K562 (cell line): Measurements from ENCODE around the gene EXOC3. TPM values are rescaled to one million over a fixed set of nuclear protein-coding genes. Genes with fewer than 3 reads are reported as not detected.

Source experiments
- ATAC-seq: fragments of 200-7000 bp; cut with Tn5 transposase; 3 replicates; pipeline ENCODE4 v1.9.1; 2020; ENCODE audit warnings: moderate library complexity
- BruUV-seq: library from RNA; stranded (reverse); fragments of 400-500 nt; replicated peaks from 2 replicates; lab custom pipeline; 2021; lab: Mats Ljungman, UMichigan
- CTCF ChIA-PET: fragments of 300-600 bp; formaldehyde crosslinking; extraction: SDS; loops from one replicate; lab custom pipeline; 2021; ENCODE audit warnings: low intra/inter-chr PET ratio; lab: Yijun Ruan, JAX
- POLR2A ChIA-PET: fragments of 300-600, 350-650 bp; sonication (Branson Sonifier 250); formaldehyde crosslinking; extraction: SDS; loops from one replicate; lab custom pipeline; 2021; ENCODE audit warnings: antibody characterized with exemption, inconsistent platforms; lab: Yijun Ruan, JAX
- DNase-seq, 4 experiments: peaks; one replicate each; pipeline versions ENCODE4 v3.0.0 to v3.0.0-alpha.2; 2011 to 2018; ENCODE audit warnings: low spot score in 3 of 4, mixed read lengths in 3 of 4; ENCODE audit errors: extremely low read depth in 1 of 4
- FAIRE-seq: peaks from 2 replicates; lab custom pipeline; 2011; peaks lifted over from hg19 to GRCh38; lab: Jason Lieb, UNC
- H2AFZ ChIP-seq: 2 replicates; pipeline ENCODE4 v1.6.0; 2011; ENCODE audit warnings: low read depth, low read length, control low read depth, inconsistent platforms
- H3K27ac ChIP-seq: fragments of 200-600 bp; 3 replicates; pipeline ENCODE4 v1.8.0; 2011; ENCODE audit warnings: low read depth, mild to moderate bottlenecking, control low read depth, inconsistent platforms, low read length, moderate library complexity, mixed read lengths; ENCODE audit errors: extremely low read depth
- H3K27me3 ChIP-seq, 2 experiments: fragments of 300-600 bp in 1 of 2; 2 replicates in 1 of 2; 3 replicates in 1 of 2; pipeline versions ENCODE4 v1.6.0 to v1.8.0; 2011; ENCODE audit warnings: inconsistent platforms in 2 of 2, low read length in 2 of 2, mild to moderate bottlenecking in 1 of 2, mixed read lengths in 1 of 2, moderate library complexity in 1 of 2; ENCODE audit not compliant: control insufficient read depth in 2 of 2, insufficient read depth in 2 of 2
- H3K36me3 ChIP-seq: fragments of 300-600 bp; 3 replicates; pipeline ENCODE4 v1.8.0; 2011; ENCODE audit warnings: mild to moderate bottlenecking, low read length, inconsistent platforms; ENCODE audit not compliant: control insufficient read depth, insufficient read depth
- H3K4me1 ChIP-seq, 2 experiments: fragments of 200-600 bp in 1 of 2; replicated peaks in 1 of 2; 2 replicates in 1 of 2; 3 replicates in 1 of 2; pipeline versions ENCODE4 v1.5.1 to v1.8.0; 2011; ENCODE audit warnings: inconsistent platforms in 2 of 2, low read length in 2 of 2, mild to moderate bottlenecking in 1 of 2, mixed read lengths in 1 of 2, moderate library complexity in 1 of 2; ENCODE audit not compliant: control insufficient read depth in 2 of 2, insufficient read depth in 2 of 2
- H3K4me2 ChIP-seq: 2 replicates; pipeline ENCODE4 v1.6.1; 2011; ENCODE audit warnings: low read length, control low read depth, inconsistent platforms, mixed read lengths; ENCODE audit not compliant: insufficient read depth
- H3K4me3 ChIP-seq: fragments of 200-600 bp; sonication (generic), shearing (Covaris generic); 2 replicates; pipeline ENCODE4 v1.5.1; 2016; ENCODE audit warnings: control low read depth, inconsistent platforms
- H3K79me2 ChIP-seq: fragments of 200-600 bp; 3 replicates; pipeline ENCODE4 v1.8.0; 2011; ENCODE audit warnings: low read length, inconsistent platforms; ENCODE audit not compliant: control insufficient read depth, insufficient read depth
- H3K9ac ChIP-seq, 2 experiments: 2 replicates each; pipeline versions ENCODE4 v1.6.0 to v1.6.1; 2011; ENCODE audit warnings: low read depth in 2 of 2, low read length in 2 of 2, control low read depth in 1 of 2, inconsistent platforms in 1 of 2, mild to moderate bottlenecking in 1 of 2, mixed read lengths in 1 of 2; ENCODE audit not compliant: insufficient read depth in 1 of 2
- H3K9me1 ChIP-seq: one replicate; pipeline ENCODE4 v1.6.0; 2011; ENCODE audit warnings: inconsistent platforms, mild to moderate bottlenecking, low read length, moderate library complexity; ENCODE audit not compliant: control insufficient read depth, insufficient read depth
- H3K9me3 ChIP-seq: replicated peaks from 2 replicates; pipeline ENCODE4 v1.5.1; 2011; ENCODE audit warnings: low read depth, low read length, inconsistent platforms; ENCODE audit not compliant: control insufficient read depth, insufficient read depth
- H4K20me1 ChIP-seq: replicated peaks from 2 replicates; pipeline ENCODE4 v1.6.1; 2011; ENCODE audit warnings: low read length, inconsistent platforms, mixed read lengths; ENCODE audit not compliant: control insufficient read depth, insufficient read depth
- C11orf30 ChIP-seq: fragments of 450-650 bp; IDR thresholded peaks from 2 replicates; pipeline ENCODE4 v1.6.1; 2016; ENCODE audit warnings: low read depth, mild to moderate bottlenecking
- EP300 ChIP-seq: IDR thresholded peaks from 2 replicates; pipeline ENCODE4 v1.6.1; 2012; ENCODE audit warnings: low read length, improper control_type of control experiment
- KAT8 ChIP-seq: fragments of 450-650 bp; IDR thresholded peaks from 2 replicates; pipeline ENCODE4 v1.6.1; 2016; ENCODE audit warnings: low read depth, mild to moderate bottlenecking
- NBN ChIP-seq: fragments of 450-650 bp; IDR thresholded peaks from 2 replicates; pipeline ENCODE4 v1.6.1; 2016; ENCODE audit warnings: low read depth, mild to moderate bottlenecking
- RHOXF2B ChIP-seq: fragments of 250-450 bp; sonication (Bioruptor Pico); conservative IDR thresholded peaks from 2 replicates; pipeline ENCODE4 v1.5.1; 2021
- SFPQ ChIP-seq: fragments of 200-400 bp; formaldehyde crosslinking; IDR thresholded peaks from 2 replicates; pipeline ENCODE4 v1.6.1; 2017; ENCODE audit warnings: mild to moderate bottlenecking, low read depth, low read length, moderate library complexity
- SIRT6 ChIP-seq: IDR thresholded peaks from one replicate; pipeline ENCODE4 v1.6.1; 2012; ENCODE audit warnings: low read depth, mild to moderate bottlenecking, control low read depth, inconsistent platforms, low read length, moderate library complexity
- SMARCA4 ChIP-seq: fragments of 450-650 bp; IDR thresholded peaks from 2 replicates; pipeline ENCODE4 v1.6.1; 2016
- XRCC5 ChIP-seq: fragments of 200-400 bp; formaldehyde crosslinking; IDR thresholded peaks from 2 replicates; pipeline ENCODE4 v1.6.1; 2017; ENCODE audit warnings: low read depth, mild to moderate bottlenecking, low read length
- ZBTB11 ChIP-seq, 3 experiments: fragments of 200-800 bp in 1 of 3; fragments of 250-450 bp in 1 of 3; fragments of 450-650 bp in 1 of 3; sonication (Bioruptor Pico) in 1 of 3; sonication (Bioruptor generic) in 1 of 3; formaldehyde crosslinking in 1 of 3; IDR thresholded peaks; 2 replicates each; pipeline versions ENCODE4 v1.6.1 to v1.8.0; 2016 to 2022; ENCODE audit warnings: mild to moderate bottlenecking in 2 of 3, missing genetic modification characterization in 2 of 3, missing compliant biosample characterization in 1 of 3, moderate library complexity in 1 of 3
- ZNF143 ChIP-seq: sonication (generic); formaldehyde crosslinking; IDR thresholded peaks from 2 replicates; pipeline ENCODE4 v1.9.0; 2022; ENCODE audit warnings: mild to moderate bottlenecking, missing genetic modification reagents
- ZNF253 ChIP-seq: fragments of 250-450 bp; sonication (Bioruptor Pico); conservative IDR thresholded peaks from 2 replicates; pipeline ENCODE4 v1.6.1; 2021; ENCODE audit warnings: mild to moderate bottlenecking
- ZNF699 ChIP-seq: fragments of 250-450 bp; sonication (Bioruptor Pico); IDR thresholded peaks from 2 replicates; pipeline ENCODE4 v1.8.0; 2021; ENCODE audit warnings: mild to moderate bottlenecking, moderate library complexity; ENCODE audit not compliant: insufficient replicate concordance
- ZNF740 ChIP-seq, 3 experiments: fragments of 200-800 bp in 1 of 3; sonication (Bioruptor generic) in 1 of 3; sonication (generic) in 1 of 3; formaldehyde crosslinking in 1 of 3; IDR thresholded peaks; 2 replicates each; pipeline versions ENCODE4 v1.6.1 to v1.8.0; 2016 to 2022; ENCODE audit warnings: mild to moderate bottlenecking in 2 of 3, missing compliant biosample characterization in 2 of 3, missing genetic modification characterization in 2 of 3, missing genetic modification reagents in 1 of 3
- ZNF830 ChIP-seq: fragments of 250-450 bp; sonication (Bioruptor Pico); IDR thresholded peaks from 2 replicates; pipeline ENCODE4 v1.5.0; 2021; ENCODE audit warnings: mild to moderate bottlenecking
- WGBS: fragments of 100-300 bp; shearing (Covaris generic); methylation state at CpG from one replicate; pipeline ENCODE4 v1.1.6; 2016; ENCODE audit warnings: low coverage, mixed read lengths; ENCODE audit not compliant: insufficient coverage; ENCODE audit errors: missing lambda C conversion rate; 5-methylcytosine and 5-hydroxymethylcytosine counted together
- in situ Hi-C: fragments of 300-500 bp; cut with MboI; formaldehyde crosslinking; loops from 4 replicates; pipeline ENCODE4 v1.15.0; 2018; ENCODE audit warnings: inconsistent platforms, mixed read lengths
- intact Hi-C: fragments of 100-400 bp; cut with micrococcal nuclease; formaldehyde crosslinking; loops from 2 replicates; pipeline ENCODE4 v1.14.2; 2022
- polyA plus RNA-seq, 8 experiments: library from polyadenylated mRNA; depleted of rRNA in 4 of 8; stranded (reverse) in 5 of 8; unstranded in 3 of 8; fragments of >200 nt; fragmentation: Nextera tagmentation in 2 of 8; fragmentation: Illumina TruSeq in 1 of 8; extraction: Ambion mirVana in 2 of 8; extraction: Trizol in 1 of 8; gene quantifications; 2 replicates each; pipeline versions ENCODE4 v1.2.1 to v1.2.3, GENCODE V29; 2011 to 2014; ENCODE audit warnings: inconsistent platforms in 1 of 8, missing spikeins in 1 of 8
- total RNA-seq, 7 experiments: library from RNA; depleted of rRNA in 6 of 7; stranded (reverse); fragments of >200 nt in 6 of 7; fragmentation: Illumina TruSeq in 2 of 7; extraction: Trizol in 2 of 7; gene quantifications; 2 replicates each; pipeline versions ENCODE4 v1.2.1 to v1.2.3, GENCODE V29; 2011 to 2021; ENCODE audit warnings: low replicate concordance in 1 of 7

The EXOC3 gene
- total and polyA plus RNA-seq, 9 of the 15 experiments (the other 6 are each of a cell fraction or from before 2014, with no cell fraction given): 1.4 to 41.9 (median 22.4) TPM

GRCh38 chr5:505951-506525 lies 63.1 kb downstream of the EXOC3 start:
- peaks cover 0 to 37% of the 10 kb centered on the region in 2 experiments; a peak in 2 of 5 replicates for H3K4me1 ChIP-seq
- H3K27me3 ChIP-seq: peaks cover 47 to 75% of the 10 kb centered on the region in 2 experiments
- H3K27ac ChIP-seq: no peak overlapping the region
- ChIA-PET CTCF (no interaction called here), POLR2A (interaction anchor here (0.6 kb wide), 1 partner anchor 11 kb away, joined by 3 read pairs; no protein-coding TSS in a partner anchor)
- H3K36me3 ChIP-seq: no peaks in the 10 kb centered on the region
- no peak for ATAC-seq
- no peak overlapping the region for H3K9ac ChIP-seq
- no peaks in the 10 kb centered on the region for H4K20me1 ChIP-seq
- 27% methylated on average over 26 of the region's 30 CpGs for WGBS
- H3K9me3 ChIP-seq: no peaks in the 10 kb centered on the region
- intact Hi-C loops (no loop called here), in situ Hi-C loops (no loop called here)
- H2AFZ ChIP-seq: no peak overlapping the region
- no peak overlapping the region for H3K4me3 ChIP-seq
- no peak for FAIRE-seq
- H3K4me2 ChIP-seq: no peak overlapping the region
- no peaks in the 10 kb centered on the region for H3K79me2 ChIP-seq
- BruUV-seq: no TSS peak
- H3K9me1 ChIP-seq: no peaks in the 10 kb centered on the region
- DNase-seq: no peak
- TF ChIP-seq ZNF830 (CRISPR knock-in tag) (no peak), NBN (no peak), SIRT6 (no peak), SFPQ (no peak), SMARCA4 (no peak), ZNF740 (CRISPR knock-in tag; IDR thresholded peaks at IDR 0.05) (no peak), ZNF740 (tag; IDR thresholded peaks at IDR 0.05) (no peak), XRCC5 (no peak), EP300 (no peak), C11orf30 (no peak), ZNF253 (CRISPR knock-in tag) (no peak), KAT8 (no peak), ZBTB11 (CRISPR knock-in tag; IDR thresholded peaks at IDR 0.05) (no peak), RHOXF2B (no peak), ZNF699 (CRISPR knock-in tag) (no peak), ZNF143 (no peak)
